ENCODE results near the gene RPL37A. TPM values are rescaled to one million over a fixed set of nuclear protein-coding genes. Genes with fewer than 3 reads are reported as not detected.

The RPL37A gene
- total and polyA plus RNA-seq, 3 experiments from 2014 or later, result 3,268 to 3,698 (median 3,637) TPM

DNA sequence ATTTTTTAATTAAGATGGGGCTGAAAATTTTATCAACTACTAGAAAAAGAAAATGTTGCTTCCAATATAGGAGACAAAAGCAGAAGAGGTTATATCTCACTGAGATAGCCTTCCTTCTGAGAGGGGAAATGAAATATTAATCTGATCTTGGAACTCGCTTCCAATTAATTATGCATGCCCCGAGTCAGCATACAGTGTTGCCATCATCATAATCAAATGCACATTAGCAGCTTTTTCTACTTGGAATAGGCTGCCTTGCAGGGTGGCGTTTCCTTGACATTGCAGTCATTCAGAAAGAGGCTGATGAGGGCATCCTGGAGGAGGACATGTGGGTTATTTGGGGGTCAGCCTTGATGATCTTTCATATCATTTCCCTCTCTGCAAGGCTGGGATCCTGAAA is 18.4 kb upstream of the RPL37A start:
- ChIA-PET POLR2A (no interaction called here), CTCF (no interaction called here)
- Mint-ChIP-seq H3K36me3 (peaks cover 5 to 68% (median 28%) of the 10 kb centered on the region in 3 donors), H3K27ac (peak overlapping the region in 1 of 8 donors; percentile 74), H3K9me3 (no peaks in the 10 kb centered on the region), H3K4me1 (peaks cover 3 to 4% (median 3%) of the 10 kb centered on the region in 3 donors), H3K27me3 (no peaks in the 10 kb centered on the region), H3K4me3 (no peak overlapping the region)
- DNase-seq, result no peak
- H3K4me1 ChIP-seq (ENCODE audit: insufficient read depth, low read length), result peaks cover 1% of the 10 kb centered on the region
- H3K9me3 ChIP-seq (ENCODE audit: low read length), result no peaks in the 10 kb centered on the region
- H3K27ac ChIP-seq (ENCODE audit: low read depth, low read length), result no peak overlapping the region
- H3K36me3 ChIP-seq (ENCODE audit: insufficient read depth, low read length), result peaks cover 26% of the 10 kb centered on the region
- H3K27me3 ChIP-seq (ENCODE audit: insufficient read depth, low read length, poor library complexity, severe bottlenecking), result no peaks in the 10 kb centered on the region
- H3K4me3 ChIP-seq (ENCODE audit: low read length), result no peak overlapping the region

DNA sequence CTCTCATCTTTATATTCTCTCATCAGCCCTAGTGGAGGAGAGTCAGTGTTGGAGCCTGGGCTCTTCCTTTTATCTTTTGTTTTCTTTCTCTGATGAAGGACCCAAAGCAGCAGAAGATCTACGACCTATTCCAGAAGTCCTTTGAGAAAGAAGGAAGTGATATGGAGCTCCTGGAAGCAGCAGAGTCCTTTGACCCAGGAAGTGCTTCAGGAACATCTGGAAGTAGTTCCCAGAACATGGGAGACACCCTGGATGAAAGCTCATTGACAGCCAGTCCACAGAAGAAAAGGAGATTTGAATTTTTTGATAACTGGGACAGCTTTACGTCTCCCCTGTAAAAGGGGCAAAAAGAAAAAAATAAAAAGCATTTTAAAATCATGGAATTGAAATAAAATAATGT is 16.0 kb upstream of the RPL37A start:
- Histone ChIP-seq H3K4me3 (ENCODE audit: low read length) (no peak overlapping the region), H3K9me3 (ENCODE audit: low read length) (no peaks in the 10 kb centered on the region), H3K36me3 (ENCODE audit: insufficient read depth, low read length) (peaks cover 19% of the 10 kb centered on the region), H3K27me3 (ENCODE audit: insufficient read depth, low read length, poor library complexity, severe bottlenecking) (no peaks in the 10 kb centered on the region), H3K27ac (ENCODE audit: low read depth, low read length) (no peak overlapping the region), H3K4me1 (ENCODE audit: insufficient read depth, low read length) (no peaks in the 10 kb centered on the region)
- H3K4me1 Mint-ChIP-seq, result no peaks in the 10 kb centered on the region
- ChIA-PET CTCF (no interaction called here), POLR2A (no interaction called here)
- H3K27ac Mint-ChIP-seq, result no peak overlapping the region
- H3K36me3 Mint-ChIP-seq, result peaks cover 5 to 47% (median 19%) of the 10 kb centered on the region in 3 donors
- no peak overlapping the region for H3K4me3 Mint-ChIP-seq
- DNase-seq, result no peak
- H3K9me3 Mint-ChIP-seq, result no peaks in the 10 kb centered on the region
- H3K27me3 Mint-ChIP-seq, result no peaks in the 10 kb centered on the region

DNA sequence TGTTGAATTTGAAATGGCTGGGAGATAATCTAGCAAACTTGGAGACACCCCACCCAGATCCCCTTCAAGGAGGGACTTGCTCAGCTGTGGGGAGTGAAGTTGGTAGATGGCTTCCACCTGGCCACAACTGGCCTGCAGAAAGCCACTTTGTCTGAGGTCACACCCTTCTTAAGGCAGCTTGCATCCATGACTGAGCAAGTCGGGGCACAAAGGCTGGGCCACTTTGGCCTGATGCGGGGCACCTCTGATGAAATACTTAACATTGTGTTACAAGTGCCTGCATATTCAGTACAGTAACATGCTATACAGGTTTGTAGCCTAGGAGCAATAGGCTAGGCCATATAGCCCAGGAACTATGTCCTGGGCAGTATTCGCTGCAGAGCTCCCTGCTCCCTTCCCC is 13.4 kb upstream of the RPL37A start:
- H3K4me1 ChIP-seq (ENCODE audit: insufficient read depth, low read length), result no peaks in the 10 kb centered on the region
- Mint-ChIP-seq H3K4me3 (peak overlapping the region in 1 of 7 donors; percentile 37), H3K4me1 (peaks cover 0 to 2% (median 0%) of the 10 kb centered on the region in 3 donors), H3K27ac (no peak overlapping the region), H3K36me3 (peaks cover 5 to 23% (median 12%) of the 10 kb centered on the region in 3 donors), H3K9me3 (no peaks in the 10 kb centered on the region), H3K27me3 (no peaks in the 10 kb centered on the region)
- ChIA-PET CTCF (no interaction called here), POLR2A (no interaction called here)
- H3K27ac ChIP-seq (ENCODE audit: low read depth, low read length), result no peak overlapping the region
- no peak for DNase-seq
- H3K4me3 ChIP-seq (ENCODE audit: low read length), result no peak overlapping the region
- no peaks in the 10 kb centered on the region for H3K27me3 ChIP-seq (ENCODE audit: insufficient read depth, low read length, poor library complexity, severe bottlenecking)
- H3K9me3 ChIP-seq (ENCODE audit: low read length), result no peaks in the 10 kb centered on the region
- H3K36me3 ChIP-seq (ENCODE audit: insufficient read depth, low read length), result peaks cover 5% of the 10 kb centered on the region

DNA sequence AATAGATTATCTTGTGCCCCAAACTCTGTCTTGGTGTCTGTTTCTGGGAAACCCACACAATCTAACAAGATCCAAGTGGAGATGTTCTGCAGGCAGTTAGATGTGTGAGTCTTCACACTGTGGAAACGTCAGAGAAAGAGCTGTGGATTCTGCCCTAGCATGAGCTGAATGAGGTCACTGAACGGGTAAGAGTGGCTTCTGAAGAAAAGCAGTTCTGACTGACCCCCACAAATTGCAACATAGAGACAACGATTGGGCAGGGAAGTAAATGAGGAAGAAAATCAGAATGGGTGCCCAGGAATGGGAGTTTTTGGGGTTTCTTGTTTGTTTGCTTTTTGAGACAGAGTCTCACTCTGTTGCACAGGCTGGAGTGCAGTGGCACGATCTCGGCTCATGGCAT is 12.9 kb upstream of the RPL37A start:
- DNase-seq, result no peak
- POLR2A ChIA-PET, result no interaction called here
- Mint-ChIP-seq H3K4me3 (peak overlapping the region in 1 of 7 donors; percentile 37), H3K27me3 (no peaks in the 10 kb centered on the region), H3K36me3 (peaks cover 5 to 18% (median 9%) of the 10 kb centered on the region in 3 donors), H3K9me3 (no peaks in the 10 kb centered on the region), H3K4me1 (peaks cover 0 to 2% (median 0%) of the 10 kb centered on the region in 3 donors), H3K27ac (no peak overlapping the region)
- Histone ChIP-seq H3K27ac (ENCODE audit: low read depth, low read length) (no peak overlapping the region), H3K9me3 (ENCODE audit: low read length) (no peaks in the 10 kb centered on the region), H3K4me3 (ENCODE audit: low read length) (no peak overlapping the region), H3K36me3 (ENCODE audit: insufficient read depth, low read length) (peaks cover 5% of the 10 kb centered on the region), H3K27me3 (ENCODE audit: insufficient read depth, low read length, poor library complexity, severe bottlenecking) (no peaks in the 10 kb centered on the region), H3K4me1 (ENCODE audit: insufficient read depth, low read length) (no peaks in the 10 kb centered on the region)
- CTCF ChIA-PET, result no interaction called here

DNA sequence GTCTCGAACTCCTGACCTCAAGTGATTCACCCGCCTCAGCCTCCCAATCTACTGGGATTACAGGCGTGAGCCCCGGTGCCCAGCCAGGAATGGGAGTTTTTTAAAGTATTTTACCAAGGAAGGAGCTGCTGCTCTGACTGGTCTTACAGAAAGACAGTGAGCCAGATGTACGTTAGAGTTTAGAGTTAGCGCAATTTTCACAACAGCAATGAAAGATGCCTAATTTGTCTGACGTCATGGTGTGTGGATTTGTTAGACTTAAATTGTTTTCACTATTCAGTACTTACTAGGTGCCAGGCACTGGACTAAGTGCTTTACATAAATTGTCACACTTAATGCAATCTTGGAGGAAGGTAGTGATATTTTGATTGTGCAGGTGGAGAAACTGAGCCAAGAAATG is 12.4 kb upstream of the RPL37A start:
- Histone ChIP-seq H3K27ac (ENCODE audit: low read depth, low read length) (no peak overlapping the region), H3K36me3 (ENCODE audit: insufficient read depth, low read length) (peaks cover 5% of the 10 kb centered on the region), H3K4me1 (ENCODE audit: insufficient read depth, low read length) (no peaks in the 10 kb centered on the region), H3K9me3 (ENCODE audit: low read length) (no peaks in the 10 kb centered on the region), H3K27me3 (ENCODE audit: insufficient read depth, low read length, poor library complexity, severe bottlenecking) (no peaks in the 10 kb centered on the region), H3K4me3 (ENCODE audit: low read length) (no peak overlapping the region)
- no peak for DNase-seq
- Mint-ChIP-seq H3K27ac (no peak overlapping the region), H3K4me3 (no peak overlapping the region), H3K9me3 (no peaks in the 10 kb centered on the region), H3K27me3 (no peaks in the 10 kb centered on the region), H3K4me1 (peaks cover 0 to 2% (median 0%) of the 10 kb centered on the region in 3 donors), H3K36me3 (peaks cover 5 to 16% (median 9%) of the 10 kb centered on the region in 3 donors)
- ChIA-PET CTCF (no interaction called here), POLR2A (no interaction called here)

DNA sequence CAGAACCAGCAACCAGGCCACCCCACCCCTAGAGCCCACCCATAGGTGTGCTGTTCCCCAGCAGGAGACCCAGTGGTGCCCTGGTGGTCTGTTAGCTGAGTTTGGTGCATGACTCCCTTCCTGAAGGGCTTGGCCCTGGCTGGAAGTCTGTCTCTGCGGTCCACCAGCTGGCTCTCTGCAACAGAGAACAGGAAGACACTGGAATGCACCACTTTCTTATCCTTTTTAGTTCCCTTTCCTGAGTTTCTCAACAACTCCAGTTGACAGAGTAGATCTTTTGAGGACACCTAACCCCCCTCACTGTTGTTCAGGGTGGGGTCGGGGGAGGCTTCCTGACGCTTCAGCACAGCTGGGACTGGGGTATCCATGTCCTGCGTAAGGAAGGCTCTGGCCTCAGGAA is 11.9 kb upstream of the RPL37A start:
- Mint-ChIP-seq H3K4me3 (no peak overlapping the region), H3K36me3 (peaks cover 5 to 14% (median 7%) of the 10 kb centered on the region in 3 donors), H3K27ac (no peak overlapping the region), H3K27me3 (no peaks in the 10 kb centered on the region), H3K9me3 (no peaks in the 10 kb centered on the region), H3K4me1 (peaks cover 0 to 2% (median 0%) of the 10 kb centered on the region in 3 donors)
- ChIA-PET CTCF (no interaction called here), POLR2A (no interaction called here)
- H3K9me3 ChIP-seq (ENCODE audit: low read length), result no peaks in the 10 kb centered on the region
- peaks cover 5% of the 10 kb centered on the region for H3K36me3 ChIP-seq (ENCODE audit: insufficient read depth, low read length)
- no peak for DNase-seq
- no peak overlapping the region for H3K4me3 ChIP-seq (ENCODE audit: low read length)
- H3K27ac ChIP-seq (ENCODE audit: low read depth, low read length), result no peak overlapping the region
- H3K27me3 ChIP-seq (ENCODE audit: insufficient read depth, low read length, poor library complexity, severe bottlenecking), result no peaks in the 10 kb centered on the region
- H3K4me1 ChIP-seq (ENCODE audit: insufficient read depth, low read length), result no peaks in the 10 kb centered on the region

DNA sequence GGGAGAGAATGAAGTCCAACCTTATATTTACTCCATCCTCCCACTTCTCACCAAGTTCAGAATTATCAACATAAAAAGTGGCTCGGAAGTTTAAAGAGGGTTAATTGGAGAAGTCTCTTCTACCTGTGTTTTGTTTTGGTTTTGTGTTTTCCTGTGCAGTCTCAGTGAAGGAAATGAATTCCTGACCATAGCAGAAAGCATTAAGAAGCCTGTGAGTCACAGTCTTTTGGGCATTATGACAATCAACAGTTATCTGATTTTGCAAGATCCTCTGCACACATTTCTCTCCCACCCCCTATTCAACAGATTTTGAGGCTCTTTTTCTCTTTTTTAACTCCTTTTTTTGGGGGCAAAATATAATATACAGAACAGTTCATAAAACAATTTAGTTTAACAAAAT is 8.6 kb upstream of the RPL37A start:
- H3K4me3 ChIP-seq (ENCODE audit: low read length), result no peak overlapping the region
- DNase-seq, result no peak
- no peaks in the 10 kb centered on the region for H3K9me3 ChIP-seq (ENCODE audit: low read length)
- no peaks in the 10 kb centered on the region for H3K36me3 Mint-ChIP-seq
- no peaks in the 10 kb centered on the region for H3K36me3 ChIP-seq (ENCODE audit: insufficient read depth, low read length)
- ChIA-PET POLR2A (no interaction called here), CTCF (interaction anchor here (0.5 kb wide), 1 partner anchor 28 kb away, joined by 3 read pairs; no protein-coding TSS in a partner anchor)
- H3K27ac Mint-ChIP-seq, result no peak overlapping the region
- no peaks in the 10 kb centered on the region for H3K27me3 Mint-ChIP-seq
- no peaks in the 10 kb centered on the region for H3K27me3 ChIP-seq (ENCODE audit: insufficient read depth, low read length, poor library complexity, severe bottlenecking)
- H3K4me1 ChIP-seq (ENCODE audit: insufficient read depth, low read length), result no peaks in the 10 kb centered on the region
- no peak overlapping the region for H3K4me3 Mint-ChIP-seq
- no peaks in the 10 kb centered on the region for H3K9me3 Mint-ChIP-seq
- H3K4me1 Mint-ChIP-seq, result peaks cover 0 to 2% (median 0%) of the 10 kb centered on the region in 3 donors
- H3K27ac ChIP-seq (ENCODE audit: low read depth, low read length), result no peak overlapping the region

DNA sequence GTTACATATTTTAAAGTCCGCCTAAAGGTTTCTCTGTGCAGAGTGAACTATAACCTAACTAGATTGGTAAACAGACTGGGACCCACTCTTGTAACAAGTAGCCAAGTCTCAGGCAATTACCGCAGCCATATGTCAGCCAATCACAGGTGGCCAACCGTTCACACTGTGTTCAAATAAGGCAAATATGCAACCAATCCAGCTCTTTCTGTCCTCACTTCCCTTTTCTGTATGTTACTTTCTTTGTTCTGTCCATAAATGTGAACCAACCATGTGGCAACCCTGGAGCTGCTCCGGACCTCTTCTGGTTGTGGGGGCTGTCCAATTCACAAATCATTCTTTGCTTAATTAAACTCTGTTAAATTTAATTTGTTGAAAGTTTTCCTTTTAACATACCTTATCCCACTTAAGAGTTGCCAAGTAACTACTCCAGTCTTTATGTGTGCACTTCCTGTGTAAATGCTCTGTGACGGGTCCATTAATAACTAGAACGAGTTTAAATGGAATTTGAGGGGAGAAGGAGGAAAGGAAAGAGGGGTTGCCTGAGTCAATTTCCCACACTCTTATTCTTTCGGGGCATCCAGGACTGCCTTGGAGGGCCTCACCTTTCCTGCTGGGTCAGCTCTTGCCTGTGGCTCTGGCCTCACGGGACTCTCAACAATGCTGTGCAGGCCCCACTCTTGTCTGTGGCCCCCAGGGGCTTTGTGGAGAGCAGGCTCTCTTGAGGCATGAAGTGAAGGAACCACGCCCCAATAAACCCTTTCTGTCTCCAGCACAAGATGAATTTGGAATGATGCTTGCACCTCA is 6.6 kb upstream of the RPL37A start:
- H3K4me1 ChIP-seq (ENCODE audit: insufficient read depth, low read length), result no peaks in the 10 kb centered on the region
- ChIA-PET POLR2A (no interaction called here), CTCF (no interaction called here)
- H3K27me3 ChIP-seq (ENCODE audit: insufficient read depth, low read length, poor library complexity, severe bottlenecking), result no peaks in the 10 kb centered on the region
- H3K4me3 ChIP-seq (ENCODE audit: low read length), result no peak overlapping the region
- no peaks in the 10 kb centered on the region for H3K27me3 Mint-ChIP-seq
- H3K27ac Mint-ChIP-seq, result no peak overlapping the region
- H3K36me3 ChIP-seq (ENCODE audit: insufficient read depth, low read length), result no peaks in the 10 kb centered on the region
- DNase-seq, result no peak
- H3K27ac ChIP-seq (ENCODE audit: low read depth, low read length), result no peak overlapping the region
- H3K9me3 ChIP-seq (ENCODE audit: low read length), result no peaks in the 10 kb centered on the region
- H3K9me3 Mint-ChIP-seq, result no peaks in the 10 kb centered on the region
- no peak overlapping the region for H3K4me3 Mint-ChIP-seq
- no peaks in the 10 kb centered on the region for H3K36me3 Mint-ChIP-seq
- H3K4me1 Mint-ChIP-seq, result peaks cover 0 to 4% (median 2%) of the 10 kb centered on the region in 3 donors
